HG02678 (cell line): ENCODE data around the gene INPP5A.
"Not testable (repeated sequence)": the region's sequence is repeated elsewhere in the genome, so short reads cannot be mapped to it uniquely, and the experiment has no call there.

Source experiments
- ATAC-seq: cut with Tn5 transposase; IDR thresholded peaks from one replicate; pipeline ENCODE4 v1.9.1; 2021; ENCODE audit warnings: mild to moderate bottlenecking, moderate library complexity; ENCODE audit not compliant: unreplicated experiment

Gene INPP5A

GRCh38 chr10:132825783-132826523, 288.4 kb downstream of the INPP5A start:
- ATAC-seq = not testable (repeated sequence)

- no peak for ATAC-seq
Measured at GRCh38 chr10:132826524-132827422, 289.2 kb downstream of the INPP5A start.

GRCh38 chr10:132827423-132827789, 289.8 kb downstream of the INPP5A start:
- no peak for ATAC-seq

- ATAC-seq = no peak
Measured at GRCh38 chr10:132827861-132828539, 290.4 kb downstream of the INPP5A start.

GRCh38 chr10:132828681-132829080, 291.1 kb downstream of the INPP5A start:
- no peak for ATAC-seq

- ATAC-seq = no peak
Measured at GRCh38 chr10:132829403-132829802, 291.8 kb downstream of the INPP5A start.

GRCh38 chr10:132832186-132832969, 294.8 kb downstream of the INPP5A start:
- ATAC-seq = no peak
